ENCODE measurements around the gene SYT4.

GRCh38 chr18:43220691-43221090 lies 56.6 kb downstream of the SYT4 start:
- TF ChIP-seq CTCF (IDR thresholded peaks at IDR 0.05): no peak
- no peak for TF ChIP-seq POLR2A (IDR thresholded peaks at IDR 0.05)

All from right lobe of liver (tissue), 4 donors.